ENCODE results near the gene IFNGR2. TPM values are rescaled to one million over a fixed set of nuclear protein-coding genes. Genes with fewer than 3 reads are reported as not detected.
"Not testable (repeated sequence)": the region's sequence is repeated elsewhere in the genome, so short reads cannot be mapped to it uniquely, and the experiment has no call there.

The IFNGR2 gene
- total and polyA plus RNA-seq, 7 donors: 11.7 to 42.9 (median 24.7) TPM

GRCh38 chr21:33378081-33378480, 25.1 kb upstream of the IFNGR2 start:
- Histone ChIP-seq H3K4me1 (peaks cover 19% of the 10 kb centered on the region), H3K4me3 (no peak overlapping the region), H3K36me3 (ENCODE audit: insufficient read depth in 1 of 2, low read depth in 1 of 2) (no peaks in the 10 kb centered on the region), H3K27me3 (ENCODE audit: insufficient read depth in 3 of 3, low read length in 2 of 3) (peaks cover 0 to 3% (median 0%) of the 10 kb centered on the region in 3 donors), H3K9me3 (no peaks in the 10 kb centered on the region), H3K27ac (no peak overlapping the region)
- no peak for DNase-seq
- intact Hi-C loops (cut with DNase I): no loop called here
- 79 to 88% (median 80%) methylated on average over 9 of the region's 9 CpGs for WGBS, 3 donors
- no peak for TF ChIP-seq CTCF (IDR thresholded peaks at IDR 0.05)
- no peak for ATAC-seq

- peak; percentile 39 to 71 (median 62) for ATAC-seq
- intact Hi-C loops (cut with DNase I); H3K4me3 ChIP-seq; H3K9me3 ChIP-seq; H3K27me3 ChIP-seq (ENCODE audit: insufficient read depth in 3 of 3, low read length in 2 of 3); H3K36me3 ChIP-seq (ENCODE audit: insufficient read depth in 1 of 2, low read depth in 1 of 2); DNase-seq: not testable (repeated sequence)
- Histone ChIP-seq H3K27ac (peak overlapping the region; percentile 74), H3K4me1 (peaks cover 22% of the 10 kb centered on the region)
- 39 to 47% (median 46%) methylated on average over 1 of the region's 1 CpG for WGBS, 3 donors
These were observed 23.3 kb upstream of the IFNGR2 start for GRCh38 chr21:33379934-33380333.

- intact Hi-C loops (cut with DNase I): no loop called here
- Histone ChIP-seq H3K27me3 (ENCODE audit: insufficient read depth in 3 of 3, low read length in 2 of 3) (peaks cover 0 to 3% (median 0%) of the 10 kb centered on the region in 3 donors), H3K27ac (peak overlapping the region; percentile 74), H3K9me3 (no peaks in the 10 kb centered on the region), H3K4me3 (no peak overlapping the region), H3K36me3 (ENCODE audit: insufficient read depth in 1 of 2, low read depth in 1 of 2) (no peaks in the 10 kb centered on the region), H3K4me1 (peaks cover 22% of the 10 kb centered on the region)
- DNase-seq (peak; percentile 91 to 93), ATAC-seq (peak; percentile 98 to 99 (median 98))
- 14 to 17% (median 16%) methylated on average over 11 of the region's 11 CpGs for WGBS, 3 donors
- TF ChIP-seq CTCF (IDR thresholded peaks at IDR 0.05): no peak
These were observed 22.7 kb upstream of the IFNGR2 start for GRCh38 chr21:33380483-33380998.

GRCh38 chr21:33381381-33381780, 21.8 kb upstream of the IFNGR2 start:
- H3K27ac ChIP-seq; H3K9me3 ChIP-seq; DNase-seq; H3K4me3 ChIP-seq; H3K27me3 ChIP-seq (ENCODE audit: insufficient read depth in 3 of 3, low read length in 2 of 3); ATAC-seq; H3K36me3 ChIP-seq (ENCODE audit: insufficient read depth in 1 of 2, low read depth in 1 of 2); intact Hi-C loops (cut with DNase I): not testable (repeated sequence)
- WGBS, 3 donors: 96 to 97% (median 97%) methylated on average over 6 of the region's 6 CpGs
- peaks cover 22% of the 10 kb centered on the region for H3K4me1 ChIP-seq

GRCh38 chr21:33383056-33383888, 19.9 kb upstream of the IFNGR2 start:
- intact Hi-C loops (cut with DNase I): no loop called here
- H3K4me3 ChIP-seq: peak overlapping the region; percentile 44
- H3K4me1 ChIP-seq: peaks cover 22% of the 10 kb centered on the region

More at GRCh38 chr21:33383056-33383888, 19.9 kb upstream of the IFNGR2 start:
- no peak for TF ChIP-seq CTCF (IDR thresholded peaks at IDR 0.05)
- DNase-seq: peak; percentile 63 to 65
- H3K36me3 ChIP-seq (ENCODE audit: insufficient read depth in 1 of 2, low read depth in 1 of 2): no peaks in the 10 kb centered on the region
- H3K27me3 ChIP-seq (ENCODE audit: insufficient read depth in 3 of 3, low read length in 2 of 3): no peaks in the 10 kb centered on the region
- WGBS, 3 donors: 22 to 46% (median 24%) methylated on average over 20 of the region's 20 CpGs
- peak overlapping the region; percentile 30 for H3K27ac ChIP-seq
- ATAC-seq: peak; percentile 19 to 42 (median 26)
- H3K9me3 ChIP-seq: no peaks in the 10 kb centered on the region

All from psoas muscle (tissue), 8 donors.